HEK293 (cell line): ENCODE results near the gene PRR22.

ENCODE experiments used
- BCL11A ChIP-seq: fragments of 450-650 bp; formaldehyde crosslinking; IDR thresholded peaks from 2 replicates; pipeline ENCODE4 v1.5.1; 2016; ENCODE audit warnings: low read depth, missing biosample characterization, missing genetic modification characterization
- GLI4 ChIP-seq: fragments of 450-650 bp; formaldehyde crosslinking; IDR thresholded peaks from 2 replicates; pipeline ENCODE4 v1.5.1; 2016; ENCODE audit warnings: missing biosample characterization, missing genetic modification characterization
- HIC1 ChIP-seq: fragments of 450-650 bp; formaldehyde crosslinking; IDR thresholded peaks from 2 replicates; pipeline ENCODE4 v1.5.1; 2016; ENCODE audit warnings: missing biosample characterization, missing genetic modification characterization
- KLF1 ChIP-seq: fragments of 450-650 bp; formaldehyde crosslinking; IDR thresholded peaks from 2 replicates; pipeline ENCODE4 v1.5.1; 2016; ENCODE audit warnings: missing biosample characterization, missing genetic modification characterization
- OVOL3 ChIP-seq: fragments of 450-650 bp; formaldehyde crosslinking; IDR thresholded peaks from 2 replicates; pipeline ENCODE4 v1.5.1; 2016; ENCODE audit warnings: missing biosample characterization, missing genetic modification characterization
- PRDM2 ChIP-seq: fragments of 450-650 bp; formaldehyde crosslinking; IDR thresholded peaks from 2 replicates; pipeline ENCODE4 v1.5.1; 2016; ENCODE audit warnings: missing biosample characterization, missing genetic modification characterization, borderline replicate concordance
- SP3 ChIP-seq: fragments of 450-650 bp; formaldehyde crosslinking; IDR thresholded peaks from 2 replicates; pipeline ENCODE4 v1.5.1; 2016; ENCODE audit warnings: missing biosample characterization, missing genetic modification characterization
- ZBTB11 ChIP-seq: fragments of 450-650 bp; formaldehyde crosslinking; conservative IDR thresholded peaks from 2 replicates; pipeline ENCODE4 v1.5.1; 2016; ENCODE audit warnings: low read depth, missing biosample characterization, missing genetic modification characterization
- ZBTB20 ChIP-seq: fragments of 450-650 bp; formaldehyde crosslinking; IDR thresholded peaks from 2 replicates; pipeline ENCODE4 v1.5.1; 2016; ENCODE audit warnings: missing biosample characterization, missing genetic modification characterization
- ZFHX2 ChIP-seq: fragments of 450-650 bp; formaldehyde crosslinking; conservative IDR thresholded peaks from 2 replicates; pipeline ENCODE4 v1.5.1; 2016; ENCODE audit warnings: missing biosample characterization, missing genetic modification characterization
- ZFP41 ChIP-seq: fragments of 450-650 bp; formaldehyde crosslinking; IDR thresholded peaks from 2 replicates; pipeline ENCODE4 v1.5.1; 2016; ENCODE audit warnings: missing biosample characterization, missing genetic modification characterization, borderline replicate concordance
- ZNF202 ChIP-seq: fragments of 450-650 bp; formaldehyde crosslinking; IDR thresholded peaks from 2 replicates; pipeline ENCODE4 v1.5.1; 2016; ENCODE audit warnings: missing biosample characterization, missing genetic modification characterization, borderline replicate concordance
- ZNF24 ChIP-seq: fragments of 450-650 bp; formaldehyde crosslinking; IDR thresholded peaks from 2 replicates; pipeline ENCODE4 v1.5.1; 2016; ENCODE audit warnings: missing biosample characterization, missing genetic modification characterization
- ZNF324 ChIP-seq: fragments of 450-650 bp; formaldehyde crosslinking; IDR thresholded peaks from 2 replicates; pipeline ENCODE4 v1.5.1; 2016; ENCODE audit warnings: missing biosample characterization, missing genetic modification characterization
- ZNF350 ChIP-seq: fragments of 450-650 bp; formaldehyde crosslinking; IDR thresholded peaks from 2 replicates; pipeline ENCODE4 v1.5.0; 2017; ENCODE audit warnings: missing biosample characterization, mild to moderate bottlenecking, missing genetic modification characterization
- ZNF37A ChIP-seq: fragments of 450-650 bp; IDR thresholded peaks from 2 replicates; pipeline ENCODE4 v1.5.1; 2018; ENCODE audit warnings: missing biosample characterization, missing genetic modification characterization
- ZNF416 ChIP-seq: fragments of 450-650 bp; formaldehyde crosslinking; IDR thresholded peaks from 2 replicates; pipeline ENCODE4 v1.5.1; 2016; ENCODE audit warnings: missing biosample characterization, missing genetic modification characterization
- ZNF513 ChIP-seq: fragments of 450-650 bp; IDR thresholded peaks from 2 replicates; pipeline ENCODE4 v1.5.1; 2018; ENCODE audit warnings: missing biosample characterization, missing genetic modification characterization
- ZNF561 ChIP-seq: fragments of 450-650 bp; IDR thresholded peaks from 2 replicates; pipeline ENCODE4 v1.5.1; 2018; ENCODE audit warnings: missing biosample characterization, missing genetic modification characterization, borderline replicate concordance
- ZNF596 ChIP-seq: fragments of 450-650 bp; IDR thresholded peaks from 2 replicates; pipeline ENCODE4 v1.5.0; 2018; ENCODE audit warnings: missing biosample characterization, mild to moderate bottlenecking, missing genetic modification characterization, moderate library complexity
- ZNF621 ChIP-seq: fragments of 450-650 bp; formaldehyde crosslinking; IDR thresholded peaks from 2 replicates; pipeline ENCODE4 v1.5.1; 2017; ENCODE audit warnings: missing biosample characterization, missing genetic modification characterization
- ZNF76 ChIP-seq: fragments of 450-650 bp; formaldehyde crosslinking; IDR thresholded peaks from 2 replicates; pipeline ENCODE4; 2016; ENCODE audit warnings: low read depth, missing biosample characterization, missing genetic modification characterization, borderline replicate concordance
- ZNF768 ChIP-seq: fragments of 450-650 bp; formaldehyde crosslinking; IDR thresholded peaks from 2 replicates; pipeline ENCODE4 v1.5.1; 2018; ENCODE audit warnings: missing biosample characterization, mild to moderate bottlenecking, missing genetic modification characterization
- ZNF776 ChIP-seq: fragments of 450-650 bp; formaldehyde crosslinking; IDR thresholded peaks from 2 replicates; pipeline ENCODE4 v1.5.0; 2017; ENCODE audit warnings: missing biosample characterization, missing genetic modification characterization, borderline replicate concordance
- ZSCAN5A ChIP-seq: fragments of 450-650 bp; formaldehyde crosslinking; IDR thresholded peaks from 2 replicates; pipeline ENCODE4 v1.5.1; 2016; ENCODE audit warnings: missing biosample characterization, missing genetic modification characterization

PRR22 gene

GRCh38 chr19:5827891-5828660 is 43.5 kb upstream of the PRR22 start (continued):
- TF ChIP-seq ZSCAN5A (tag by site-specific recombination) (0 out of 2 replicates have a peak, but pooled peaks have one; percentile 52), GLI4 (tag by site-specific recombination) (peak; percentile 80; the same call in 1 of the 2 replicates), HIC1 (tag by site-specific recombination) (peak; percentile 92), ZNF596 (tag by site-specific recombination) (no peak), ZBTB20 (peak; percentile 35; the same call in 1 of the 2 replicates), SP3 (tag by site-specific recombination) (peak; percentile 36; the same call in 1 of the 2 replicates), ZNF513 (tag by site-specific recombination) (no peak), ZBTB11 (tag by site-specific recombination) (peak; percentile 67), ZNF350 (no peak), ZNF776 (no peak), ZFHX2 (tag by site-specific recombination) (peak; percentile 87), ZNF621 (tag by site-specific recombination) (no peak), ZNF24 (tag by site-specific recombination) (peak; percentile 89), BCL11A (tag by site-specific recombination) (no peak), PRDM2 (tag by site-specific recombination) (no peak), ZNF561 (tag by site-specific recombination) (peak; percentile 75; the same call in 1 of the 2 replicates), ZNF76 (tag by site-specific recombination) (peak; percentile 56; the same call in 1 of the 2 replicates), ZNF324 (peak; percentile 90), ZNF416 (tag by site-specific recombination) (no peak), ZNF202 (tag by site-specific recombination) (no peak), ZNF768 (no peak), ZFP41 (tag by site-specific recombination) (no peak), OVOL3 (tag by site-specific recombination) (no peak), ZNF37A (tag by site-specific recombination) (no peak), KLF1 (tag by site-specific recombination) (0 out of 2 replicates have a peak, but pooled peaks have one; percentile 60)
